Measurements from ENCODE around the gene ZNF652. TPM values are rescaled to one million over a fixed set of nuclear protein-coding genes. Genes with fewer than 3 reads are reported as not detected.

The ZNF652 gene
- total RNA-seq, 1 donor from 2014 or later: 38.7 TPM

GRCh38 chr17:49341356-49341755, 20.7 kb downstream of the ZNF652 start:
- TF ChIP-seq CTCF (IDR thresholded peaks at IDR 0.05): no peak
- no peak for DNase-seq (ENCODE audit: extremely low spot score, unreplicated experiment)
- Mint-ChIP-seq H3K36me3 (ENCODE audit: unreplicated experiment) (no peaks in the 10 kb centered on the region), H3K9me3 (ENCODE audit: unreplicated experiment) (no peaks in the 10 kb centered on the region), H3K4me1 (ENCODE audit: unreplicated experiment) (peaks cover 34% of the 10 kb centered on the region), H3K27ac (ENCODE audit: unreplicated experiment) (peak overlapping the region; percentile 73), H3K27me3 (ENCODE audit: unreplicated experiment) (no peaks in the 10 kb centered on the region), H3K4me3 (ENCODE audit: unreplicated experiment) (no peak overlapping the region)

GRCh38 chr17:49339354-49339753, 22.7 kb downstream of the ZNF652 start:
- H3K4me1 Mint-ChIP-seq (ENCODE audit: unreplicated experiment): peaks cover 34% of the 10 kb centered on the region
- H3K9me3 Mint-ChIP-seq (ENCODE audit: unreplicated experiment): no peaks in the 10 kb centered on the region
- H3K27ac Mint-ChIP-seq (ENCODE audit: unreplicated experiment): no peak overlapping the region
- H3K4me3 Mint-ChIP-seq (ENCODE audit: unreplicated experiment): no peak overlapping the region
- DNase-seq (ENCODE audit: extremely low spot score, unreplicated experiment): no peak
- H3K27me3 Mint-ChIP-seq (ENCODE audit: unreplicated experiment): no peaks in the 10 kb centered on the region
- no peak for TF ChIP-seq CTCF (IDR thresholded peaks at IDR 0.05)
- no peaks in the 10 kb centered on the region for H3K36me3 Mint-ChIP-seq (ENCODE audit: unreplicated experiment)

GRCh38 chr17:49338883-49339282, 23.2 kb downstream of the ZNF652 start:
- Mint-ChIP-seq H3K9me3 (ENCODE audit: unreplicated experiment) (no peaks in the 10 kb centered on the region), H3K36me3 (ENCODE audit: unreplicated experiment) (no peaks in the 10 kb centered on the region), H3K27me3 (ENCODE audit: unreplicated experiment) (no peaks in the 10 kb centered on the region), H3K27ac (ENCODE audit: unreplicated experiment) (no peak overlapping the region), H3K4me3 (ENCODE audit: unreplicated experiment) (no peak overlapping the region), H3K4me1 (ENCODE audit: unreplicated experiment) (peaks cover 35% of the 10 kb centered on the region)
- no peak for DNase-seq (ENCODE audit: extremely low spot score, unreplicated experiment)
- no peak for TF ChIP-seq CTCF (IDR thresholded peaks at IDR 0.05)

- no peaks in the 10 kb centered on the region for H3K36me3 Mint-ChIP-seq (ENCODE audit: unreplicated experiment)
- H3K4me1 Mint-ChIP-seq (ENCODE audit: unreplicated experiment): peaks cover 33% of the 10 kb centered on the region
- no peaks in the 10 kb centered on the region for H3K27me3 Mint-ChIP-seq (ENCODE audit: unreplicated experiment)
- no peak for TF ChIP-seq CTCF (IDR thresholded peaks at IDR 0.05)
- H3K9me3 Mint-ChIP-seq (ENCODE audit: unreplicated experiment): no peaks in the 10 kb centered on the region
- H3K27ac Mint-ChIP-seq (ENCODE audit: unreplicated experiment): no peak overlapping the region
- DNase-seq (ENCODE audit: extremely low spot score, unreplicated experiment): no peak
- H3K4me3 Mint-ChIP-seq (ENCODE audit: unreplicated experiment): no peak overlapping the region
Observed at GRCh38 chr17:49337884-49338283, 24.2 kb downstream of the ZNF652 start.

GRCh38 chr17:49334744-49335512, 27.1 kb downstream of the ZNF652 start:
- H3K27me3 Mint-ChIP-seq (ENCODE audit: unreplicated experiment): no peaks in the 10 kb centered on the region
- H3K9me3 Mint-ChIP-seq (ENCODE audit: unreplicated experiment): no peaks in the 10 kb centered on the region
- no peak overlapping the region for H3K27ac Mint-ChIP-seq (ENCODE audit: unreplicated experiment)
- no peak overlapping the region for H3K4me3 Mint-ChIP-seq (ENCODE audit: unreplicated experiment)
- no peak for TF ChIP-seq CTCF (IDR thresholded peaks at IDR 0.05)
- DNase-seq (ENCODE audit: extremely low spot score, unreplicated experiment): no peak
- H3K36me3 Mint-ChIP-seq (ENCODE audit: unreplicated experiment): no peaks in the 10 kb centered on the region
- peaks cover 20% of the 10 kb centered on the region for H3K4me1 Mint-ChIP-seq (ENCODE audit: unreplicated experiment)

All from osteocyte (in vitro differentiated cells).